Heart left ventricle (tissue), 16 donors: Measurements from ENCODE around the gene APEH. TPM values are rescaled to one million over a fixed set of nuclear protein-coding genes. Genes with fewer than 3 reads are reported as not detected.

Source experiments
- ATAC-seq, 4 donors: fragments of 200-7000 bp; cut with Tn5 transposase; one replicate each; pipeline ENCODE4 v1.9.1; 2020 to 2022; ENCODE audit warnings: moderate library complexity in 4 of 4, mild to moderate bottlenecking in 3 of 4, moderate number of reproducible peaks in 1 of 4
- DNase-seq, 5 donors: peaks; one replicate each; pipeline ENCODE4 v3.0.0-alpha.2; 2020
- H3K27ac ChIP-seq, 12 donors: fragments of 200-600 bp; sonication (generic) in 4 of 12; one replicate each; pipeline versions ENCODE4 v1.5.0 to v1.8.0; 2016 to 2022; ENCODE audit warnings: mild to moderate bottlenecking in 2 of 12
- H3K27me3 ChIP-seq, 9 donors: fragments of 200-600 bp; sonication (generic) in 2 of 9; one replicate each; pipeline versions ENCODE4 v1.5.1 to v1.8.0; 2016 to 2022; ENCODE audit warnings: mild to moderate bottlenecking in 3 of 9
- H3K36me3 ChIP-seq, 9 donors: fragments of 200-600 bp; sonication (generic) in 2 of 9; one replicate each; pipeline versions ENCODE4 v1.5.0 to v1.8.0; 2018 to 2022; ENCODE audit warnings: mild to moderate bottlenecking in 2 of 9
- H3K4me1 ChIP-seq, 12 donors: fragments of 200-600 bp; sonication (generic) in 4 of 12; one replicate each; pipeline versions ENCODE4 v1.5.0 to v1.8.0; 2016 to 2022; ENCODE audit warnings: mild to moderate bottlenecking in 3 of 12
- H3K4me3 ChIP-seq, 12 donors: fragments of 200-600 bp; sonication (generic) in 4 of 12; one replicate each; pipeline versions ENCODE4 v1.5.0 to v1.8.0; 2017 to 2022; ENCODE audit warnings: mild to moderate bottlenecking in 9 of 12, moderate library complexity in 4 of 12
- H3K9me3 ChIP-seq, 12 donors: fragments of 200-600 bp; sonication (generic) in 4 of 12; one replicate each; pipeline versions ENCODE4 v1.5.0 to v1.8.0; 2016 to 2022; ENCODE audit warnings: mild to moderate bottlenecking in 1 of 12
- POLR2A ChIP-seq, 2 donors: fragments of 450-650 bp; IDR thresholded peaks; one replicate each; pipeline ENCODE4 v1.6.1; 2017; ENCODE audit warnings: antibody characterized with exemption in 2 of 2, mild to moderate bottlenecking in 2 of 2, moderate library complexity in 2 of 2
- WGBS, 4 donors: extraction: QIAGEN DNeasy Blood & Tissue Kit in 2 of 4; methylation state at CpG; one replicate each; pipeline versions ENCODE4 v1.1.5 to v1.1.7; 2013 to 2018; 5-methylcytosine and 5-hydroxymethylcytosine counted together
- intact Hi-C, 10 donors: fragments of 100-400 bp; cut with DNase I; formaldehyde crosslinking; loops; one replicate each; pipeline versions ENCODE4 v1.11.1 to v1.14.2; 2022
- polyA plus RNA-seq, 2 donors: library from polyadenylated mRNA; stranded (reverse); fragments of 200-250 nt; gene quantifications; one replicate each; pipeline ENCODE4 v1.2.3, GENCODE V29; 2013
- total RNA-seq, 9 donors: library from RNA; depleted of rRNA in 2 of 9; stranded (reverse); fragments of >200 nt in 2 of 9; fragmentation: NEBNext Ultra II Directional in 3 of 9; extraction: Animal tissue kit (Norgen Biotek cat#: 25700) in 3 of 9; gene quantifications; one replicate each; pipeline versions ENCODE4 v1.1.0 to v1.2.4, GENCODE V29; 2016 to 2023
- TF ChIP-seq, protein P1 (sequence below), 12 donors: fragments of 200-600 bp; sonication (generic) in 4 of 12; IDR thresholded peaks; one replicate each; pipeline versions ENCODE4 v1.5.0 to v1.8.0; 2018 to 2022; ENCODE audit warnings: antibody characterized with exemption in 12 of 12, mild to moderate bottlenecking in 5 of 12
- donor health status: ischemic (EF 13 %, LVEDD 7.1; RV severe dilation, severe dysfunction).
- donor health status: healthy with polysubstance abuse.
- donor health status: DM: no; HTN: yes; CAD: no.
- donor health status: DM: no; HTN: no; CAD: no.
- donor health status: ischemic (EF 25% LVEDD 6.9; RV normal size, moderate dysfunction).
- donor health status: ischemic (EF 25% LVEDD 5.7; RV mildly dilated, moderate dysfunction).
- donor health status: healthy.
- donor health status: DM: yes; HTN: yes; CAD: no.
- donor health status: ischemic (EF 35%, LVEDD 5.7; RV mildly dilated, moderate dysfunction).
- donor health status: nonischemic (EF 11% LVEDD 7.7; RV severe dilation, severe dysfunction).
- donor health status: DM: yes; HTN: yes; CAD: no.
- donor health status: PGD.
- donor health status: ischemic (EF 29% LVEDD 5.4; RV normal size, mild dysfunction).
- donor health status: nonischemic (EF 23%, LVEDD 6.1; RV moderate dilation, normal function).

Gene APEH
- total and polyA plus RNA-seq, 11 donors, result 18.3 to 136 (median 102) TPM

DNA sequence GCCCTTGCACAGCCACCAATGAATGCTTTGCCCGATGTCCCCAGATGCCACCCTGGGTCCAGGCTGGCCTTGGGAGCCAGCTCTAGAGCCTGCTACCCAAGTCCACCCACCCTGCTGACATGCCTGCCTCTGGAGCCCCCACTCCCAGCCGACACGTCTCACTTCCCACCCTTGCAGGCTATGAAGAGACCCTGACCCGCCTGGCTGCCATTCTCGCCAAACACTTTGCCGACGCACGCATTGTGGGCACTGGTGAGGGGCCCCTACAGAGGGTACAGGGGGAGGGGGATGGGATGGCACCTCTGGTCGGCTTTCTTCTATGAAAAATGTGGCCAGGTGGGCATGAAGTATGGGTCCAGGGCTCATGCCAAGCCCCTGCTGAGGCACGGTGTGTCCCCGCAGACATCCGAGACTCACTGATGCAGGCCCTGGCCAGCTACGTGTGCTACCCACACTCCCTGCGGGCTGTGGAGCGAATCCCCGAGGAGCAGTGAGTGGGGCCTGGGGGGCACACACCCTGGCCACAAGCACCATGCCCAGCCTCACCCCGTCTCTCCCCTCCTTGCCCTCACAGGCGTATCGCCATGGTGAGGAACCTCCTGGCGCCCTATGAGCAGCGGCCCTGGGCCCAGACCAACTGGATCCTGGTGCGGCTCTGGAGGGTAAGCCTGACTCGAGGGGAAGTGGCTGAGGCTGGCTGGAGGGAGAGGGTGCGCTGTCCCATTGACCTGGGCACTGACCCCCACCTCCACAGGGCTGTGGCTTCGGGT is 39.4 kb downstream of the APEH start:
- intact Hi-C loops, result loop anchor here in 2 of 10 donors (10.0 kb wide), 2 partner anchors 121 to 191 kb away; partner anchors contain the start of gene MST1R (in 1 of the 2)
- no peak for TF ChIP-seq POLR2A (IDR thresholded peaks at IDR 0.05)
- TF ChIP-seq, protein P1, sequence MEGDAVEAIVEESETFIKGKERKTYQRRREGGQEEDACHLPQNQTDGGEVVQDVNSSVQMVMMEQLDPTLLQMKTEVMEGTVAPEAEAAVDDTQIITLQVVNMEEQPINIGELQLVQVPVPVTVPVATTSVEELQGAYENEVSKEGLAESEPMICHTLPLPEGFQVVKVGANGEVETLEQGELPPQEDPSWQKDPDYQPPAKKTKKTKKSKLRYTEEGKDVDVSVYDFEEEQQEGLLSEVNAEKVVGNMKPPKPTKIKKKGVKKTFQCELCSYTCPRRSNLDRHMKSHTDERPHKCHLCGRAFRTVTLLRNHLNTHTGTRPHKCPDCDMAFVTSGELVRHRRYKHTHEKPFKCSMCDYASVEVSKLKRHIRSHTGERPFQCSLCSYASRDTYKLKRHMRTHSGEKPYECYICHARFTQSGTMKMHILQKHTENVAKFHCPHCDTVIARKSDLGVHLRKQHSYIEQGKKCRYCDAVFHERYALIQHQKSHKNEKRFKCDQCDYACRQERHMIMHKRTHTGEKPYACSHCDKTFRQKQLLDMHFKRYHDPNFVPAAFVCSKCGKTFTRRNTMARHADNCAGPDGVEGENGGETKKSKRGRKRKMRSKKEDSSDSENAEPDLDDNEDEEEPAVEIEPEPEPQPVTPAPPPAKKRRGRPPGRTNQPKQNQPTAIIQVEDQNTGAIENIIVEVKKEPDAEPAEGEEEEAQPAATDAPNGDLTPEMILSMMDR (IDR thresholded peaks at IDR 0.05), result no peak
- Histone ChIP-seq H3K27me3 (no peaks in the 10 kb centered on the region), H3K27ac (no peak overlapping the region), H3K36me3 (peaks cover 0 to 56% (median 29%) of the 10 kb centered on the region in 9 donors), H3K4me3 (no peak overlapping the region), H3K9me3 (no peaks in the 10 kb centered on the region), H3K4me1 (peaks cover 0 to 4% (median under 1%) of the 10 kb centered on the region in 12 donors)
- DNase-seq, result peak in 2 of 5 donors; percentile 18 to 55
- no peak for ATAC-seq
- 92 to 97% (median 95%) methylated on average over 21 to 25 of the region's 25 CpGs for WGBS, 4 donors

DNA sequence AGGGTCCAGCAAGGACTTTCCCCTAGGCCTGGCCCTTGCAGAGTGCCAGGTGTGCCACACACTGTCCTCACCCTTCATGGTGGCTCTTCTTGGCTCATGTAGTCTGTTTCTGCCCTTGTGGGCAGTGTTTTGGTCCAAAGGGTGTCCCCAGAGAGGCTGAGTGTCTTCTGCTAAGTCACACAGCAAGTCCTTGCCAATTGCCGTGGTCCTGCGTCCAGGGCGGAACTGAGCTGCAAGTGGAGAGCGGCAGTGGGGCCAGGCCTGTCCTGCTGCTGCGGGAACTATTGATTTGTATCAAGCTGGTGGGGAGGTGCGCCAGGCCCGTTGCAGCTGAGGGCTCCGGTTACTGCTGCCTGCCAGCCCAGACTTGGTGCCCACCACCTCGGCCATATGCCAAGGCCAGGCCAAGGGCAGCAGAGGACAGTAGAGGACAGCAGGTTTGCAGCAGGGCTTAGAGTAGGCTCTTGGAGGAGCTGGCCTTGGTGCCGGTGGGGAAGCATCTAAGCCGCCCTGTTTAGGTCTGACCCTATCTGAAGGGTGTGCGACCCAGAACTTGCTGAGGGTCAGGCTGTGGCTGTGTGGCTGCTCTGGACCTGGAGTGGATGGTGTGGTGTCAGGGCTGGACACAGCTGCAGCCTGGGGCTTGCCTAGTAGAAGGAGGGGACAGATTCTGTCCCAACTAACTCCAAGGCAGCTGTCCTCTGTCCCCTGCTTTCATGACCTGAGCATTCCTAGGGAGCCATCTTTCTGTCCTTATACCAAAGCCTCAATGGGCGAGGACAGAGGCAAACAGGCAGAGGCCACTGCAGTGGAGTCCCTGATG is 40.8 kb downstream of the APEH start:
- DNase-seq (peak in 2 of 5 donors; percentile 14 to 52), ATAC-seq (no peak)
- intact Hi-C loops, result loop anchor here in 2 of 10 donors (10.0 kb wide), 2 partner anchors 120 to 190 kb away; partner anchors contain the start of gene MST1R (in 1 of the 2)
- TF ChIP-seq, protein P1 (IDR thresholded peaks at IDR 0.05), result no peak
- TF ChIP-seq POLR2A (IDR thresholded peaks at IDR 0.05), result no peak
- H3K27ac ChIP-seq, result no peak overlapping the region
- peaks cover 6 to 17% (median 12%) of the 10 kb centered on the region in 12 donors for H3K4me1 ChIP-seq
- H3K9me3 ChIP-seq, result no peaks in the 10 kb centered on the region
- H3K27me3 ChIP-seq, result no peaks in the 10 kb centered on the region
- peaks cover 0 to 56% (median 26%) of the 10 kb centered on the region in 9 donors for H3K36me3 ChIP-seq
- H3K4me3 ChIP-seq, result no peak overlapping the region
- 84 to 93% (median 89%) methylated on average over 3 to 13 of the region's 13 CpGs for WGBS, 4 donors

GRCh38 chr3:49715611-49716121 is 41.5 kb downstream of the APEH start:
- intact Hi-C loops, result loop anchor here in 2 of 10 donors (10.0 kb wide), 2 partner anchors 119 to 189 kb away; partner anchors contain the start of gene MST1R (in 1 of the 2)
- no peak overlapping the region for H3K4me3 ChIP-seq
- H3K9me3 ChIP-seq, result no peaks in the 10 kb centered on the region
- H3K27ac ChIP-seq, result no peak overlapping the region
- ATAC-seq (no peak), DNase-seq (peak in 2 of 5 donors; percentile 27 to 44)
- H3K27me3 ChIP-seq, result no peaks in the 10 kb centered on the region
- H3K36me3 ChIP-seq, result peaks cover 0 to 56% (median 28%) of the 10 kb centered on the region in 9 donors
- no peak for TF ChIP-seq POLR2A (IDR thresholded peaks at IDR 0.05)
- TF ChIP-seq, protein P1 (IDR thresholded peaks at IDR 0.05), result no peak
- 91 to 94% (median 93%) methylated on average over 6 to 13 of the region's 13 CpGs for WGBS, 4 donors
- peaks cover 6 to 23% (median 12%) of the 10 kb centered on the region in 12 donors for H3K4me1 ChIP-seq
